ENCODE measurements around the gene COPS6.

COPS6 gene

GRCh38 chr7:100051611-100052010, 37.2 kb upstream of the COPS6 start:
- peaks cover 10% of the 10 kb centered on the region for H3K36me3 Mint-ChIP-seq (ENCODE audit: low read depth)
- peak overlapping the region; percentile 72 to 83 (median 80) for H3K4me3 Mint-ChIP-seq
- peak overlapping the region in 2 of 3 experiments; percentile 62 to 85 for H3K27ac Mint-ChIP-seq
- no peaks in the 10 kb centered on the region for H3K27me3 Mint-ChIP-seq (ENCODE audit: low read depth)
- peaks cover 19% of the 10 kb centered on the region for H3K4me1 Mint-ChIP-seq
- no peaks in the 10 kb centered on the region for H3K9me3 Mint-ChIP-seq
- TF ChIP-seq CTCF (IDR thresholded peaks at IDR 0.05; ENCODE audit: unreplicated experiment in 3 of 3), result no peak

- Mint-ChIP-seq H3K4me3 (peak overlapping the region; percentile 58 to 79 (median 70)), H3K27ac (peak overlapping the region in 1 of 3 experiments; percentile 72), H3K4me1 (peaks cover 19% of the 10 kb centered on the region), H3K36me3 (ENCODE audit: low read depth) (peaks cover 26% of the 10 kb centered on the region), H3K9me3 (no peaks in the 10 kb centered on the region), H3K27me3 (ENCODE audit: low read depth) (no peaks in the 10 kb centered on the region)
- no peak for TF ChIP-seq CTCF (IDR thresholded peaks at IDR 0.05; ENCODE audit: unreplicated experiment in 3 of 3)
Observed at GRCh38 chr7:100053215-100053614, 35.6 kb upstream of the COPS6 start.

- no peak for TF ChIP-seq CTCF (IDR thresholded peaks at IDR 0.05; ENCODE audit: unreplicated experiment in 3 of 3)
- peaks cover 53% of the 10 kb centered on the region for H3K36me3 Mint-ChIP-seq (ENCODE audit: low read depth)
- no peak overlapping the region for H3K27ac Mint-ChIP-seq
- no peaks in the 10 kb centered on the region for H3K9me3 Mint-ChIP-seq
- no peak overlapping the region for H3K4me3 Mint-ChIP-seq
- no peaks in the 10 kb centered on the region for H3K27me3 Mint-ChIP-seq (ENCODE audit: low read depth)
- peaks cover 12% of the 10 kb centered on the region for H3K4me1 Mint-ChIP-seq
Observed at GRCh38 chr7:100057006-100057405, 31.8 kb upstream of the COPS6 start.

GRCh38 chr7:100059251-100059739, 29.5 kb upstream of the COPS6 start:
- Mint-ChIP-seq H3K4me1 (peaks cover 9% of the 10 kb centered on the region), H3K27ac (no peak overlapping the region), H3K4me3 (no peak overlapping the region), H3K27me3 (ENCODE audit: low read depth) (no peaks in the 10 kb centered on the region), H3K9me3 (peaks cover 3% of the 10 kb centered on the region), H3K36me3 (ENCODE audit: low read depth) (peaks cover 66% of the 10 kb centered on the region)
- no peak for TF ChIP-seq CTCF (IDR thresholded peaks at IDR 0.05; ENCODE audit: unreplicated experiment in 3 of 3)

GRCh38 chr7:100061518-100062193, 27.1 kb upstream of the COPS6 start:
- Mint-ChIP-seq H3K9me3 (peaks cover 3% of the 10 kb centered on the region), H3K36me3 (ENCODE audit: low read depth) (peaks cover 84% of the 10 kb centered on the region), H3K4me3 (peak overlapping the region in 1 of 3 experiments; percentile 16), H3K27me3 (ENCODE audit: low read depth) (no peaks in the 10 kb centered on the region), H3K27ac (peak overlapping the region in 2 of 3 experiments; percentile 13 to 20), H3K4me1 (peaks cover 9% of the 10 kb centered on the region)
- no peak for TF ChIP-seq CTCF (IDR thresholded peaks at IDR 0.05; ENCODE audit: unreplicated experiment in 3 of 3)

GRCh38 chr7:100063376-100063775, 25.4 kb upstream of the COPS6 start:
- Mint-ChIP-seq H3K27ac (no peak overlapping the region), H3K36me3 (ENCODE audit: low read depth) (peaks cover 84% of the 10 kb centered on the region), H3K4me1 (peaks cover 9% of the 10 kb centered on the region), H3K9me3 (peaks cover 8% of the 10 kb centered on the region), H3K27me3 (ENCODE audit: low read depth) (no peaks in the 10 kb centered on the region), H3K4me3 (no peak overlapping the region)
- TF ChIP-seq CTCF (IDR thresholded peaks at IDR 0.05; ENCODE audit: unreplicated experiment in 3 of 3), result no peak
